ENCODE results near the gene NKX6-2.
A peak's percentile ranks its signal among the peaks of the same experiment; 100 is the strongest.
"Not testable (repeated sequence)": the region's sequence is repeated elsewhere in the genome, so short reads cannot be mapped to it uniquely, and the experiment has no call there.

Gene NKX6-2

GRCh38 chr10:132785723-132786475 lies at the start of gene NKX6-2:
TSS of gene NKX6-2 (minus strand) at chr10:132786147. CDS start at chr10:132785948, 199 bp downstream.
- DNase-seq, result no peak

- peak; percentile 43 for DNase-seq
Observed at GRCh38 chr10:132834891-132835847, 49.2 kb upstream of the NKX6-2 start.

- peak; percentile 23 for DNase-seq
Observed at GRCh38 chr10:132834311-132834761, 48.4 kb upstream of the NKX6-2 start.

- DNase-seq, result peak; percentile 47
Observed at GRCh38 chr10:132833421-132834111, 47.6 kb upstream of the NKX6-2 start.

GRCh38 chr10:132832186-132832969 lies 46.4 kb upstream of the NKX6-2 start:
- DNase-seq, result peak; percentile 32

GRCh38 chr10:132829403-132829802 lies 43.5 kb upstream of the NKX6-2 start:
- DNase-seq, result peak; percentile 28

- no peak for DNase-seq
Observed at GRCh38 chr10:132828681-132829080, 42.7 kb upstream of the NKX6-2 start.

- no peak for DNase-seq
Observed at GRCh38 chr10:132827861-132828539, 42.1 kb upstream of the NKX6-2 start.

GRCh38 chr10:132827423-132827789 lies 41.5 kb upstream of the NKX6-2 start:
- no peak for DNase-seq

GRCh38 chr10:132826524-132827422 lies 40.8 kb upstream of the NKX6-2 start:
- DNase-seq, result no peak

GRCh38 chr10:132825783-132826523 lies 40.0 kb upstream of the NKX6-2 start:
- DNase-seq, result not testable (repeated sequence)

GRCh38 chr10:132820056-132820455 lies 34.1 kb upstream of the NKX6-2 start:
- DNase-seq, result no peak

- no peak for DNase-seq
Observed at GRCh38 chr10:132817701-132818211, 31.8 kb upstream of the NKX6-2 start.

- DNase-seq, result no peak
Observed at GRCh38 chr10:132816718-132817117, 30.8 kb upstream of the NKX6-2 start.

- no peak for DNase-seq
Observed at GRCh38 chr10:132815168-132815857, 29.4 kb upstream of the NKX6-2 start.

GRCh38 chr10:132814469-132814856 lies 28.5 kb upstream of the NKX6-2 start:
- no peak for DNase-seq

- no peak for DNase-seq
Observed at GRCh38 chr10:132813560-132814468, 27.9 kb upstream of the NKX6-2 start.

GRCh38 chr10:132813001-132813401 lies 27.1 kb upstream of the NKX6-2 start:
- no peak for DNase-seq

All from islet precursor cell (in vitro differentiated cells).